GM19452 (cell line): ENCODE results near the gene STK11.
A peak's percentile ranks its signal among the peaks of the same experiment; 100 is the strongest.
"Not testable (repeated sequence)": the region's sequence is repeated elsewhere in the genome, so short reads cannot be mapped to it uniquely, and the experiment has no call there.

Source experiments
- ATAC-seq: cut with Tn5 transposase; IDR thresholded peaks from one replicate; pipeline ENCODE4 v1.9.1; 2021; ENCODE audit not compliant: unreplicated experiment

STK11 gene

GRCh38 chr19:1237027-1237659 is 31.6 kb downstream of the STK11 start:
- ATAC-seq, result no peak

- ATAC-seq, result no peak
Measured at GRCh38 chr19:1237754-1238368, 32.3 kb downstream of the STK11 start, which contains the start of gene CBARP. Gene CBARP (minus strand): TSS chr19:1238005. CDS start chr19:1236100, 1,905 bp downstream.

- no peak for ATAC-seq
Measured at GRCh38 chr19:1238369-1239303, 33.1 kb downstream of the STK11 start.

- no peak for ATAC-seq
Measured at GRCh38 chr19:1239420-1239795, 33.8 kb downstream of the STK11 start.

GRCh38 chr19:1239796-1240737 is 34.5 kb downstream of the STK11 start:
- no peak for ATAC-seq

GRCh38 chr19:1240925-1241324 is 35.3 kb downstream of the STK11 start:
- ATAC-seq, result no peak

GRCh38 chr19:1241417-1242095 is 36.0 kb downstream of the STK11 start, which contains the start of gene ATP5F1D:
Gene ATP5F1D (plus strand): TSS chr19:1241751. CDS start chr19:1241851, 100 bp downstream.
- peak; percentile 54 for ATAC-seq

- ATAC-seq, result no peak
Measured at GRCh38 chr19:1243768-1244692, 38.5 kb downstream of the STK11 start.

GRCh38 chr19:1244693-1245451 is 39.3 kb downstream of the STK11 start:
- no peak for ATAC-seq

GRCh38 chr19:1245494-1246264 is 40.1 kb downstream of the STK11 start:
- no peak for ATAC-seq

- not testable (repeated sequence) for ATAC-seq
Measured at GRCh38 chr19:1246265-1247087, 40.9 kb downstream of the STK11 start.

- ATAC-seq, result no peak
Measured at GRCh38 chr19:1247748-1248138, 42.2 kb downstream of the STK11 start.

GRCh38 chr19:1248139-1248785 is 42.7 kb downstream of the STK11 start, which contains the start of gene MIDN:
Gene MIDN (plus strand): TSS chr19:1248583. CDS start chr19:1250297, 1,714 bp downstream.
- ATAC-seq, result peak; percentile 15

- ATAC-seq, result peak; percentile 24
Measured at GRCh38 chr19:1248786-1249297, 43.3 kb downstream of the STK11 start.

- ATAC-seq, result peak; percentile 42
Measured at GRCh38 chr19:1249298-1249989, 43.9 kb downstream of the STK11 start.
